HCT116 (cell line): ENCODE measurements around the gene ZNF618. TPM values are rescaled to one million over a fixed set of nuclear protein-coding genes. Genes with fewer than 3 reads are reported as not detected.

Experiments used
- ATAC-seq: fragments of 200-7000 bp; cut with Tn5 transposase; 2 replicates; pipeline ENCODE4 v1.9.1; 2020; ENCODE audit warnings: mild to moderate bottlenecking, moderate library complexity
- BruUV-seq: library from RNA; stranded (reverse); fragments of 400-500 nt; replicated peaks from 2 replicates; lab custom pipeline; 2021; lab: Mats Ljungman, UMichigan
- CTCF ChIA-PET: fragments of 300-600 bp; sonication (Branson Sonifier 250); formaldehyde crosslinking; loops from one replicate; lab custom pipeline; 2021; ENCODE audit warnings: antibody characterized with exemption; lab: Charles Lee
- POLR2A ChIA-PET: fragments of 300-600, 350-600 bp; sonication (Branson Sonifier 250); formaldehyde crosslinking; loops from one replicate; lab custom pipeline; 2021; ENCODE audit warnings: antibody characterized with exemption; lab: Charles Lee
- RAD21 ChIA-PET, 2 experiments: fragments of 300-600 bp; sonication (Branson Sonifier 250); formaldehyde crosslinking; loops; one replicate each; lab custom pipeline; 2023; ENCODE audit warnings: low total read pairs in 2 of 2; ENCODE audit not compliant: uncharacterized antibody in 2 of 2, unreplicated experiment in 2 of 2, low non-redundant PET in 1 of 2; lab: Charles Lee
- DNase-seq: peaks from one replicate; pipeline ENCODE4 v3.0.0-alpha.2; 2010; ENCODE audit warnings: low read depth, low spot score
- H2AFZ ChIP-seq: fragments of 200-600 bp; shearing (Covaris generic), sonication (generic); 2 replicates; pipeline ENCODE4 v1.6.1; 2017; ENCODE audit warnings: low read depth, mixed run types, mixed read lengths, antibody characterized with exemption, low read length; ENCODE audit not compliant: poor library complexity, severe bottlenecking
- H3K27ac ChIP-seq: 2 replicates; pipeline ENCODE4 v1.5.1; 2012; ENCODE audit warnings: low read depth, low read length
- H3K27me3 ChIP-seq: fragments of 200-600 bp; sonication (generic); 2 replicates; pipeline ENCODE4 v1.6.1; 2016; ENCODE audit warnings: mixed run types, low read length, mixed read lengths; ENCODE audit not compliant: insufficient read depth
- H3K36me3 ChIP-seq, 2 experiments: fragments of 200-500 bp in 1 of 2; fragments of 200-600 bp in 1 of 2; sonication (Bioruptor generic) in 1 of 2; sonication (generic) in 1 of 2; 2 replicates each; pipeline versions ENCODE4 v1.5.1 to v1.6.1; 2014 to 2016; ENCODE audit warnings: low read length in 2 of 2, inconsistent platforms in 1 of 2, mixed read lengths in 1 of 2, mixed run types in 1 of 2; ENCODE audit not compliant: insufficient read depth in 2 of 2, control insufficient read depth in 1 of 2
- H3K4me1 ChIP-seq, 2 experiments: fragments of 200-600 bp in 1 of 2; sonication (generic) in 1 of 2; 2 replicates each; pipeline versions ENCODE4 v1.5.1 to v1.6.1; 2012 to 2017; ENCODE audit warnings: low read length in 2 of 2, inconsistent platforms in 1 of 2, mild to moderate bottlenecking in 1 of 2, mixed read lengths in 1 of 2, mixed run types in 1 of 2, moderate library complexity in 1 of 2; ENCODE audit not compliant: insufficient read depth in 2 of 2, control insufficient read depth in 1 of 2
- H3K4me2 ChIP-seq: fragments of 200-600 bp; sonication (generic); 2 replicates; pipeline ENCODE4 v1.6.1; 2017; ENCODE audit warnings: mixed run types, low read length, mixed read lengths
- H3K4me3 ChIP-seq, 2 experiments: fragments of 200-600 bp in 1 of 2; sonication (generic) in 1 of 2; replicated peaks in 1 of 2; 2 replicates each; pipeline ENCODE4 v1.5.1; 2011 to 2016; ENCODE audit warnings: low read length in 2 of 2, control low read depth in 1 of 2, low read depth in 1 of 2, mild to moderate bottlenecking in 1 of 2, mixed read lengths in 1 of 2, mixed run types in 1 of 2
- H3K79me2 ChIP-seq: fragments of 200-600 bp; sonication (generic); 2 replicates; pipeline ENCODE4 v1.6.1; 2017; ENCODE audit warnings: mild to moderate bottlenecking, mixed run types, low read length, moderate library complexity, mixed read lengths; ENCODE audit not compliant: insufficient read depth
- H3K9ac ChIP-seq: fragments of 200-600 bp; sonication (generic); 2 replicates; pipeline ENCODE4 v1.6.1; 2016; ENCODE audit warnings: low read length, mixed read lengths
- H3K9me2 ChIP-seq: fragments of 200-600 bp; sonication (generic), shearing (Covaris generic); 2 replicates; pipeline ENCODE4 v1.6.1; 2017; ENCODE audit warnings: mixed run types, mild to moderate bottlenecking, moderate library complexity; ENCODE audit not compliant: insufficient read depth
- H3K9me3 ChIP-seq, 2 experiments: fragments of 200-500 bp in 1 of 2; fragments of 200-600 bp in 1 of 2; sonication (Bioruptor generic) in 1 of 2; sonication (generic) in 1 of 2; 2 replicates each; pipeline ENCODE4 v1.6.1; 2014 to 2017; ENCODE audit warnings: low read length in 2 of 2, mixed read lengths in 2 of 2, inconsistent platforms in 1 of 2, low read depth in 1 of 2, mild to moderate bottlenecking in 1 of 2, mixed run types in 1 of 2, moderate library complexity in 1 of 2; ENCODE audit not compliant: control insufficient read depth in 1 of 2, insufficient read depth in 1 of 2
- H4K20me1 ChIP-seq: fragments of 200-600 bp; sonication (generic), shearing (Covaris generic); 2 replicates; pipeline ENCODE4 v1.6.1; 2017; ENCODE audit warnings: mixed run types, mild to moderate bottlenecking, moderate library complexity; ENCODE audit not compliant: insufficient read depth
- RAD21 ChIP-seq: IDR thresholded peaks from 2 replicates; pipeline ENCODE4 v1.6.1; 2012; ENCODE audit warnings: low read depth, mild to moderate bottlenecking
- REST ChIP-seq: IDR thresholded peaks from 2 replicates; pipeline ENCODE4 v1.6.1; 2012; ENCODE audit warnings: low read depth
- SIN3A ChIP-seq: IDR thresholded peaks from 2 replicates; pipeline ENCODE4 v1.6.1; 2012; ENCODE audit warnings: low read depth
- TCF7L2 ChIP-seq: IDR thresholded peaks from 2 replicates; pipeline ENCODE4 v1.7.0; 2011; ENCODE audit warnings: borderline replicate concordance, inconsistent platforms; ENCODE audit not compliant: insufficient read depth, insufficient read length; ENCODE audit errors: extremely low read depth
- YY1 ChIP-seq: IDR thresholded peaks from 2 replicates; pipeline ENCODE4 v1.6.1; 2011; ENCODE audit warnings: low read length, low read depth, moderate library complexity, mild to moderate bottlenecking; ENCODE audit not compliant: insufficient replicate concordance; ENCODE audit errors: extremely low read depth
- ZFX ChIP-seq: fragments of 450-650 bp; IDR thresholded peaks from 2 replicates; pipeline ENCODE4 v1.6.1; 2017
- intact Hi-C: fragments of 100-400 bp; cut with micrococcal nuclease; formaldehyde crosslinking; loops from 2 replicates; pipeline ENCODE4 v1.10.0; 2022
- total RNA-seq: library from RNA; stranded (reverse); gene quantifications from one replicate; pipeline ENCODE4 v1.2.1, GENCODE V29; 2021; ENCODE audit not compliant: unreplicated experiment

ZNF618 gene
- total RNA-seq, 1 experiment from 2014 or later = 13.5 TPM

- DNase-seq = no peak
- no peak overlapping the region for H2AFZ ChIP-seq
- ChIA-PET POLR2A (no interaction called here), RAD21 (no interaction called here), CTCF (interaction anchor here (0.8 to 1.6 kb wide), 3 partner anchors 8 to 309 kb away, joined by 4 to 15 read pairs (median 4); no protein-coding TSS in a partner anchor)
- no peak overlapping the region for H3K27ac ChIP-seq
- no peaks in the 10 kb centered on the region for H3K4me1 ChIP-seq
- intact Hi-C loops = loop anchor here (1.0 kb wide), 1 partner anchor 310 kb away; no protein-coding TSS in a partner anchor
- H3K4me3 ChIP-seq = no peak overlapping the region
- H4K20me1 ChIP-seq = no peaks in the 10 kb centered on the region
- BruUV-seq = no TSS peak
- no peak for TF ChIP-seq ZFX
- no peak for TF ChIP-seq REST
- no peak for TF ChIP-seq RAD21
- no peak for TF ChIP-seq YY1
- no peak for TF ChIP-seq SIN3A
- TF ChIP-seq TCF7L2 = no peak
- no peak overlapping the region for H3K4me2 ChIP-seq
- no peak for ATAC-seq
- H3K27me3 ChIP-seq = no peaks in the 10 kb centered on the region
- no peaks in the 10 kb centered on the region for H3K79me2 ChIP-seq
- no peaks in the 10 kb centered on the region for H3K9me2 ChIP-seq
- H3K9ac ChIP-seq = no peak overlapping the region
- no peaks in the 10 kb centered on the region for H3K9me3 ChIP-seq
- no peaks in the 10 kb centered on the region for H3K36me3 ChIP-seq
Measured at GRCh38 chr9:114046875-114047274, 170.8 kb downstream of the ZNF618 start.
